ENCODE measurements around the gene CAVIN1.

CAVIN1 gene

DNA sequence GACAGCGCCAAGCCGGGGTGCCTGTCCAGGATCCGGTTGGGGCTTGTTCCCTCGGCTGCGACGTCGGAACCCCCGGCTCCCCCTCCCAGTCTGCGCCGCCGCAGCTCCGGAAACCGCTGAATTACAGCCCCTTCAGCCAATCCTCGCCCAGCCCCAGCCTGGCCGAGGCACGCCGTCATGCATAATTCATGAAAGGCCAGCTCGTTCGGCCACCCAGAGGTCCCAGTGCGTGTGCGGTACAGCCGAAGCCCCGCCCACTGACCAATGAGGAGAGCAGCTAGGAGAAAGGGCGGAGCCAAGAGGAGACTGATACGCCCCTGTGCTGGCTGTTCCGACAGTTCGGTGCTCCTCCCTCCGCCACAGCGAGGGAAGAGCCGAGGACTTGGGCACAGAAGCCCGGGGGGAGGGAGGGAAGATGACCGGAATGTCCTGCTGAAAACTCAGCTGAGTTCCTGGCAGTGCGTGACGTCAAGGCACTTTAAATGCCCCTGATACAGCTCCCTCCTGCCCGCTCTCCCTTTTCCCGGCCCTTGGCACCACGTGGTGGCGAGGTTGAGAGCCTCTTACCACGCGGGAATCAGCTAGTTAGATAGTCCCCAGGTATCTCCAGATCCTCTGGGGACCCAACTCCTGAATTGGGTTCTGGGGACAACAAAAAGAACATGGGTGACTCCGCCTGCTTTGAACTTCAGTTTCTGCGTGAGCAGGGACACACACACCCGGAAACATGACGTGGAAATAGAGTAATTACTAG, 34.5 kb downstream of the CAVIN1 start, which contains the start of gene STAT3:
Gene STAT3 (minus strand): TSS at position 62 of the 754 bp plus-strand sequence. CDS start 39,926 bp downstream, outside the sequence.
- TF ChIP-seq, protein P1, sequence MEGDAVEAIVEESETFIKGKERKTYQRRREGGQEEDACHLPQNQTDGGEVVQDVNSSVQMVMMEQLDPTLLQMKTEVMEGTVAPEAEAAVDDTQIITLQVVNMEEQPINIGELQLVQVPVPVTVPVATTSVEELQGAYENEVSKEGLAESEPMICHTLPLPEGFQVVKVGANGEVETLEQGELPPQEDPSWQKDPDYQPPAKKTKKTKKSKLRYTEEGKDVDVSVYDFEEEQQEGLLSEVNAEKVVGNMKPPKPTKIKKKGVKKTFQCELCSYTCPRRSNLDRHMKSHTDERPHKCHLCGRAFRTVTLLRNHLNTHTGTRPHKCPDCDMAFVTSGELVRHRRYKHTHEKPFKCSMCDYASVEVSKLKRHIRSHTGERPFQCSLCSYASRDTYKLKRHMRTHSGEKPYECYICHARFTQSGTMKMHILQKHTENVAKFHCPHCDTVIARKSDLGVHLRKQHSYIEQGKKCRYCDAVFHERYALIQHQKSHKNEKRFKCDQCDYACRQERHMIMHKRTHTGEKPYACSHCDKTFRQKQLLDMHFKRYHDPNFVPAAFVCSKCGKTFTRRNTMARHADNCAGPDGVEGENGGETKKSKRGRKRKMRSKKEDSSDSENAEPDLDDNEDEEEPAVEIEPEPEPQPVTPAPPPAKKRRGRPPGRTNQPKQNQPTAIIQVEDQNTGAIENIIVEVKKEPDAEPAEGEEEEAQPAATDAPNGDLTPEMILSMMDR (conservative IDR thresholded peaks at IDR 0.05) = no peak
- H3K27ac ChIP-seq = peak within 1 kb of the TSS; percentile 79

DNA sequence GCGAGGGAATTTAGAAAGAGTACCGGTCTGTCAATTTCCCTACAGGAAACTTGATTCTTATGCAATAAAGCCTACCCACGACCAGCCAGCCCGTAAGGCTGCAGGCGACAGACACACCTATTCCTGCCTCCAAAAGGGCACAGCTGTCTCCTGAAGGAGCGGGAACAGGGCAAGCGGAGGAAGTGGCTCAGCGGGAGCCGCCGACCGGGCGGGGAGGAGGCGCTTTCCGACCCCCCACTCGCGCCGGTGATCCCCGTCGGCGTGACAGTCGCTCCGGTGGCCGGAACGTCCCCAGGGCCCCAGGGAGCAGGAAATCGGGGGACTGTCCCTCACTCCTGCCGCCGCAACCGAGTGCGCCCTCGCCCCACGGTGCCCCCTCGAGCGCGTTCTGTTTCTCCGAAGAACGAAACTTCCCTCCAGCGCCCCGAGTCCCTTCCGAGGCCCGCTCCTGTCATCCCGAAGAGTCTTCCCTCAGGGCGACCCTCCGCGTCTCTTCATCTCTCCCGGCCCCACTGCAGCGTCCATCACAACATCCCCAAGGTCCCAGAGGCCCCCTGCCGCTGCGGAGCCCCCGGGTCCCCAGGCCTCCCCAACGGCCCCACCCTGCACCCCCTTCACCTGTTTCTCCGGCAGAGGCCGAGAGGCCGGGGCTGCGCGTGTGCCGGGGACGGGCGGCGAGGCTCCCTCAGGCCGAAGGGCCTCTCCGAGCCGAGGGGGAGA, 35.2 kb downstream of the CAVIN1 start:
- peak overlapping the region; percentile 79 for H3K27ac ChIP-seq
- TF ChIP-seq, protein P1 (conservative IDR thresholded peaks at IDR 0.05) = no peak

DNA sequence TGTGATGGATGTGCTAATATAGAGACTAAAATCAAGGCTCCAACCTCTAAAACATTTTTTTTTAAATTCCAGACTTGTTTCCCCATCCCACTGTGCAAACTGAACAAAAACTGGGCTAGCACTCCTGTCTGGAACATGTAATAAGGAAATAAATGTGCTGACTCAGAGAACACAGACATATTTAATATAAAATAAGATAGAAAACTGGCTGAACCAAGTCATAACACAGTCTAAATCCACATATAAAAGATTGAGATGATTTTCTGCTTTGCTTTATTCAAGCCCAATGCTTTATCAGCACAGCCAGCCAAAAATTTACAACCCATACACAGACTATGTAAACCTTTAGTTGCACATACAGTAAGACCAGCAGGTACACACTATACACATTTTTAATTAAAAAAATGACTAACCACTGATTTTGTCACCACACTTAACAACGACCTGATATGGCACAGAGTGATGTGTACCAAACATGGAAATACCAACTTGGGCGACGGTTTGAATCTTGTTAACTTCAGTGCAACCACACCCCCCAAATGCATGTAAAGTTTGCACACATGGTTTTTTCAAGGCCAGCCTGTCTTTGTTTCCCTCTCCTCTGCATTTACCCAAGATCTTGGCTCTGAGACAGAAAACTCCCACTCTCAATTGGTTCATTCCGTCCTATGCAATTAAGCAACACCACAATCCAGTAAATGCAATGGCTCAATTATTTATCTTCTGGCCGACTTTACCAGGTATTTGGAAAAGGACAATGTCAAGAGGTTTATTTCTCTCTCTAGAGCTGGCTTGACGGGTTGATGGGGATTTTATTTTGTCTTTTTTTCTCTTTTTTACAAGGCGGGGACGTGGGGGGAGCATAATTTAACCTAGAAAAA, 36.0 kb downstream of the CAVIN1 start:
- peak overlapping the region; percentile 79 for H3K27ac ChIP-seq
- TF ChIP-seq, protein P1 (conservative IDR thresholded peaks at IDR 0.05) = no peak

DNA sequence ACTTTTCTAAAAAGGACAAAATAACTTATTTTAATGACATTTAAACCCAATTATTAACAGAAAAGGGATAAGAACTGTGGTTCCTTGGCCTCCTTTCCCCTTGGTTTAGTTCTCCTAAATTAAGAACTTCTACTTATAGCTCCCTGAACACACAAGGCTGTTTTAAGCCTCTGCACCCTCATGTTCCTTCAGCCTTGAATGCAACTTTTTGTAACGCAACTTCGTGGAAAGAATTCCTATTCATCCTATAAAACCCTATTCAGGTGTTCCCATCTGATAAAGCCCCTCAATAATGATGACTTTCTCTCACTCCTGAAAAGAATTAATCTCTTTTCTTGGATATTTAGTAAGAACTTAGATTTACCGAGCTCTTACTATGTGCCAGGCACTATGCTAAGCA, 41.2 kb downstream of the CAVIN1 start:
- TF ChIP-seq, protein P1 (conservative IDR thresholded peaks at IDR 0.05) = no peak
- no peak overlapping the region for H3K27ac ChIP-seq

DNA sequence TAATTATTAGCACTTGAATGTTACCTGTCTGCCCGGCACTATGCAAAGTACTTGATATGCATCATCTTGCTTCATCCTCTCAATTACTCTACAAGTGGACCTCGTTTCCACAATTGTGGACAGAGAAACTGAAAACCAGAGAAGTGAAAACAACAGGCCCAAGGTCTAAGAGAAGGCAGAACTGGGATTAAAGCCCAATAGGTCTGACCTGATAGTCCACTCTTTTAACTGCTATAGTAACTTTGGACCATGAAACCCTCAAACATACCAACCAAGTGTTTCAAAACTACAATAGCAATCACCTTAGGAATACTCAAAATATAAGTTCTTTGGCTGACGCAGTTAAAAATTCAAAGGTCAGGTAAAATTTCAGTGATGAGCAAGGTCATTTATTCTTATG, 42.1 kb downstream of the CAVIN1 start:
- TF ChIP-seq, protein P1 (conservative IDR thresholded peaks at IDR 0.05) = no peak
- no peak overlapping the region for H3K27ac ChIP-seq

DNA sequence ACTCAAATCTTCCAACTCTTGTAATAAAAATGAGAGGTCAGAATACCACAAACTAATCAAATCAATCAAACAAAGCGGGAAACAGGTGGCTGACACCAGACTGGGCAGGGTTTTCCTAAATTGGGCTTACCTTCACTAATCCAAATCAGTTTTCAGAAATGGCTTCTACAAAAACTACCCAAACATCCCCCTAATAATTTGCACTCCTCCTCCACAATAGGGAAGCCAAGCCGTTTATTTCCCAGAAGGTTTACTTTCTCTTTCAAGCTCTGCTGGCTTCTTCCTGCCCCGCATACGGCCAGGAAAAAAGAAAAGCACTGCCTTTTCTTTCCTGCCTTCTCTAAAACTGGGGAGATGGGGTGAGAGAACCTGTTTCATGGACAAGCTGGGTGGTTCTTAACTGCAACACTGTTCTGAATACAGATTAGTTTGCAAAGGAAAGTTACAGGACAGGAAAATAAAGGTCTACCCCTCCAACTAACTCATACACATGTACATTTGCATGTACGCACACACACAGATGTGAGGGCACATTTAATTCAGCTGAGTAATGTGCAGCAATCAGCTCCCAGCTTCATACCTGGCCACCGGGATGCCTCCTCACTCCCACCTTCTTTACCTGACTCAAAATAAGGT, 44.0 kb downstream of the CAVIN1 start:
- TF ChIP-seq, protein P1 (conservative IDR thresholded peaks at IDR 0.05) = no peak
- peak overlapping the region; percentile 75 for H3K27ac ChIP-seq
